GM21526 (cell line): ENCODE results near the gene PBXIP1.

Experiments
- ATAC-seq: cut with Tn5 transposase; IDR thresholded peaks from one replicate; pipeline ENCODE4 v1.9.1; 2021; ENCODE audit warnings: moderate library complexity; ENCODE audit not compliant: unreplicated experiment, low FRiP score

PBXIP1 gene

GRCh38 chr1:154958681-154959425 is 3.0 kb upstream of the PBXIP1 start:
- no peak for ATAC-seq

GRCh38 chr1:154958036-154958435 is 2.1 kb upstream of the PBXIP1 start:
- ATAC-seq = no peak

GRCh38 chr1:154957091-154957657 is 1.3 kb upstream of the PBXIP1 start:
- ATAC-seq = no peak

GRCh38 chr1:154956544-154956941 is 644 bp upstream of the PBXIP1 start:
- no peak for ATAC-seq

- ATAC-seq = no peak
Observed at GRCh38 chr1:154955039-154955717, 721 bp downstream of the PBXIP1 start.

- no peak for ATAC-seq
Observed at GRCh38 chr1:154954541-154954940, 1.4 kb downstream of the PBXIP1 start.

GRCh38 chr1:154953611-154954038 is 2.3 kb downstream of the PBXIP1 start:
- ATAC-seq = no peak

GRCh38 chr1:154952664-154953063 is 3.2 kb downstream of the PBXIP1 start:
- ATAC-seq = no peak

- no peak for ATAC-seq
Observed at GRCh38 chr1:154951901-154952657, 3.8 kb downstream of the PBXIP1 start.

GRCh38 chr1:154948079-154948478 is 7.8 kb downstream of the PBXIP1 start:
- ATAC-seq = no peak

- no peak for ATAC-seq
Observed at GRCh38 chr1:154945962-154946850, 9.7 kb downstream of the PBXIP1 start.

- ATAC-seq = no peak
Observed at GRCh38 chr1:154945160-154945961, 10.5 kb downstream of the PBXIP1 start.

- ATAC-seq = no peak
Observed at GRCh38 chr1:154944401-154945159, 11.3 kb downstream of the PBXIP1 start.

GRCh38 chr1:154943649-154944400 is 12.1 kb downstream of the PBXIP1 start:
- ATAC-seq = no peak

- no peak for ATAC-seq
Observed at GRCh38 chr1:154941333-154942013, 14.4 kb downstream of the PBXIP1 start.

GRCh38 chr1:154940651-154941194 is 15.2 kb downstream of the PBXIP1 start:
- no peak for ATAC-seq

GRCh38 chr1:154940213-154940560 is 15.7 kb downstream of the PBXIP1 start:
- ATAC-seq = no peak
